Measurements from ENCODE around the gene CDH4. TPM values are rescaled to one million over a fixed set of nuclear protein-coding genes. Genes with fewer than 3 reads are reported as not detected.

Gene CDH4
- total and polyA plus RNA-seq, 3 experiments from 2014 or later: 0.22 TPM; not detected in 2

DNA sequence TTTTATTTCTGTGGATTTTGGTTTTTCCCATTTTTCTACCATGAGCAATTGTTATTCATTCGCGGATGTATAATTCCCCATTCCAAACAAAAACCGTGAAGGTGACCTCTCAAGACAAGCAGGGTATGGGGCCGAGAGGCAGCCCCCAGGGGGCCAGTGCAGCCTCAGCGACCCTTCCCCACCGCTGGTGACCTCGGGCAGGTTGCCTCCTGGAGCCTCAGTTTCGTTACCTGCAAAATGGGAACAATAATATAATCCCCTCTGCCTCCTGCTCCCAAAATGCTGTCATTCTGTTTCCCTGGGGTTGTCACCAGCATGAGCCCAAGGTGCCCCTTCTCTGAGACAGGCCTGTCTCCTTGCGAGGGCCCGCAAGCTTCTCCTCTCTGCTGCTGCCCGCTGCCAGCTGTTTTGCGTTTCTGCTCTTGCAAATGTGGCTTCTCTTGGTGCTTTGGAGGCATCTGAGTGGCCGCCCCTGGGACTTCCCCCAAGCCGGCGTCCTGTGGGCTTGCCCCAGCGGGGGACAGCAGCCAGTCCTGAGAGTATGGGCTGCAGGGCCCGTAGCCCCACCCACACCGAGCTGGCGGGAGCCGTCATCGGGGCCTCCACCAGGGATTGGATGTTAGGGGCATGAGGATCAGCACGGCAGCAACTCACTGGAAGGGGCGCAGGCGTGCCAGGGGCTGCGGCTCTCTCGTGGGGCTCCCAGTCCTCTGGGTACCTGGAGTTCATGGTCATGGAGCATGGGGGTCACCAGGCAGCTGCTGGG lies 651.7 kb downstream of the CDH4 start:
- ChIA-PET POLR2A (no interaction called here), CTCF (no interaction called here)
- no peaks in the 10 kb centered on the region for H3K36me3 Mint-ChIP-seq
- Histone ChIP-seq H3K4me3 (ENCODE audit: low read length) (no peak overlapping the region), H3K36me3 (ENCODE audit: insufficient read depth, low read length) (no peaks in the 10 kb centered on the region), H3K27me3 (ENCODE audit: insufficient read depth, low read length, poor library complexity, severe bottlenecking) (no peaks in the 10 kb centered on the region), H3K4me1 (ENCODE audit: insufficient read depth, low read length) (no peaks in the 10 kb centered on the region), H3K27ac (ENCODE audit: low read depth, low read length) (no peak overlapping the region), H3K9me3 (ENCODE audit: low read length) (no peaks in the 10 kb centered on the region)
- no peaks in the 10 kb centered on the region for H3K9me3 Mint-ChIP-seq
- DNase-seq: no peak
- peak overlapping the region in 1 of 8 donors; percentile 63 for H3K27ac Mint-ChIP-seq
- H3K4me1 Mint-ChIP-seq: no peaks in the 10 kb centered on the region
- H3K27me3 Mint-ChIP-seq: peaks cover 0 to 4% of the 10 kb centered on the region in 2 donors
- no peak overlapping the region for H3K4me3 Mint-ChIP-seq

DNA sequence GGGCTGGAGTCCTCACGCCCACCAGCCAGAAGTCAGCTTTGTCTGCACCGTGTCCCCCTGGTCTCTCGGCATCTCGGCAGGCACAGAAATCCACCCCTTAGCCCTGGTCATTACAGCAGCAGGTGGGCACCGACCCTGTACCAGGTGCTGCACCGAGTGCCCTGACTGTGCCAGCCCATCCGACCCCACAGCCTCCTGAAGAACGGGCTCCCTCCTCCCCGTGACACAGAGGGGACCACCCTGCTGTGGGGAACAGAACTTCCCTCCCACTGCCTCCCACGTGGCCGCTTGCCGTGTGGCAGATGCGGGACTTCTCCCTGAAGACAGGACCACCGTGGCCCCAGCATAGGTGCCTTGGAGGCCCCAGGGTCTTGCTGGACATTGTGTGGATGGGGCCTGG lies 652.4 kb downstream of the CDH4 start:
- H3K27ac ChIP-seq (ENCODE audit: low read depth, low read length): no peak overlapping the region
- Mint-ChIP-seq H3K27ac (no peak overlapping the region), H3K36me3 (no peaks in the 10 kb centered on the region)

DNA sequence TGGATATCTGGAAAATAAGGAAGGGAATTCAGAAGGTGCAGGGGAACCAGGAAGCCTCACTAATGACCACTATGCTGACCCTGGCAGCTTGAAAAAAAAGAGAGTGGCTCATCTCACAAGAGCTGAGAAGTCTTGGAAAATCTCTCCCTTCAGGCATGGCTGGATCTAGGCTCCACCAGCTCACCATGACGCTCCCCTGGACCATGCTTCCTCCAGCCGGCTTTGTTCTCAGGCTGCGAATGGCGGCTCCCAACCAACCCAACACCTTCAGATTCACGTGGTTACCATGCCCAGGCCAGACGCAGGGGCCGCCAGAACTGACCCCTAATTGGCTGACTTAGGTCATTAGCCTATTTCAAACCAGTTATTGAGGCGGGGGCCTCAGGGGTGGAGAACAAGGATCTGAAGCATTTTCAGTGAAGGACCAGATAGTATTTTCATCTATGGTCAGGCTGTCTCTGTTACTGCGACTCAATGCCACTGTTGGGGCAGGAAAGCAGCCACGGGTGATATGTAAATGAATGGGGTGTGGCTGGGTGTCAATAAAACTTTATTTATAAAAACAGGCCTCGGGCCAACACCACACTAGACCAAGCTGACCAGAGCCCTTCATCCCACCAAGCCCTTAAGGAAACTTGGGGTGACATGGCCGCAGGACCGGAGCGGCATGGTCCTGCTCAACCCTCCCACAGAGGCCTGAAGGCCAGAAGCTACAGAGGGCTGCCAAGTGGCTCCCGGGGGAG lies 653.9 kb downstream of the CDH4 start:
- Histone ChIP-seq H3K36me3 (ENCODE audit: insufficient read depth, low read length) (no peaks in the 10 kb centered on the region), H3K27me3 (ENCODE audit: insufficient read depth, low read length, poor library complexity, severe bottlenecking) (no peaks in the 10 kb centered on the region), H3K9me3 (ENCODE audit: low read length) (no peaks in the 10 kb centered on the region), H3K27ac (ENCODE audit: low read depth, low read length) (no peak overlapping the region), H3K4me1 (ENCODE audit: insufficient read depth, low read length) (no peaks in the 10 kb centered on the region), H3K4me3 (ENCODE audit: low read length) (no peak overlapping the region)
- H3K27ac Mint-ChIP-seq: no peak overlapping the region
- H3K9me3 Mint-ChIP-seq: no peaks in the 10 kb centered on the region
- peaks cover 0 to 4% of the 10 kb centered on the region in 2 donors for H3K27me3 Mint-ChIP-seq
- no peak overlapping the region for H3K4me3 Mint-ChIP-seq
- ChIA-PET CTCF (no interaction called here), POLR2A (no interaction called here)
- no peaks in the 10 kb centered on the region for H3K4me1 Mint-ChIP-seq
- DNase-seq: no peak
- no peaks in the 10 kb centered on the region for H3K36me3 Mint-ChIP-seq

More for the DNA sequence above, 652.4 kb downstream of the CDH4 start:
- Histone ChIP-seq H3K4me1 (ENCODE audit: insufficient read depth, low read length) (no peaks in the 10 kb centered on the region), H3K36me3 (ENCODE audit: insufficient read depth, low read length) (no peaks in the 10 kb centered on the region), H3K4me3 (ENCODE audit: low read length) (no peak overlapping the region), H3K9me3 (ENCODE audit: low read length) (no peaks in the 10 kb centered on the region), H3K27me3 (ENCODE audit: insufficient read depth, low read length, poor library complexity, severe bottlenecking) (no peaks in the 10 kb centered on the region)
- POLR2A ChIA-PET: no interaction called here
- Mint-ChIP-seq H3K4me3 (no peak overlapping the region), H3K4me1 (no peaks in the 10 kb centered on the region), H3K27me3 (peaks cover 0 to 4% of the 10 kb centered on the region in 2 donors), H3K9me3 (no peaks in the 10 kb centered on the region)
- CTCF ChIA-PET: no interaction called here
- peak in 1 of 5 donors; percentile 36 for DNase-seq

DNA sequence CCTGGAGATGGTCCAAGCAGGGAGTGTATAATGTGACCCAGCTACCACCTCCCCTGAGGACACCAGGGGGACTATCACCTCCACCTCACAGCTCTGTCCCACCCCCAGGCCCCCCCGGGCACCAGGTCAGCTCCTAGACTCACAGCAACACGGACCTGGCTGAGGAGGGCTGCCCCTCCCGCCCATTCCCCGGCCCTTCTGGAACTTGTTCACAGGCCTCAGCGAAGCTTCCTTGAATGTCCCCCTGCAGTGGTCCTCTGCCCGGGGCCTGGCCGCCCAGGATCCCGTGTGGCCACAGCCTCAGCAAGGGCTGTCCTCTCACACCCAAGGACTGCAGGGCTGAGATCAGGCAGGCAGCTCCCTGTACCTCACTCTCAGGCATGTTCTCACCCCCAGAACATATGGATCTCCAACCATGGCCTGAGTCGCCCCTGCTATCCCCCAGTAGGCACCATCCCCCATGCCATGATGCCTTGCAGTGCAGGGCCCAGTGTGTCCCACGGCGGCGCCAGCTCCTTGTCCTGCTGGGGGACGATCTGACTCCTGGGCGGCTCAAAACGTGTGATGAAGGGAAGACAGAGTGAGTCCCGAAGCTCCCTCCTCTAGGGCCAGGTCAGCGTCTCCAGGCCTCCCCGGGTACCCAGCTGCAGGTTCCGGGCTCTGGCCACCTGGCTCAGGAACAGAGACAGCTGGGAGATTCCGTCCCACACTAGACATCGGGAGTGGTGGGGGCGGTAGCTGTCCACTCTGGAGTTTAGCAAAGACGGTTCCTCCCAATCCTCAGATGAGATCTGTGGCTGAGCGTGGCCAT lies 655.2 kb downstream of the CDH4 start:
- Histone ChIP-seq H3K27me3 (ENCODE audit: insufficient read depth, low read length, poor library complexity, severe bottlenecking) (no peaks in the 10 kb centered on the region), H3K36me3 (ENCODE audit: insufficient read depth, low read length) (no peaks in the 10 kb centered on the region), H3K9me3 (ENCODE audit: low read length) (no peaks in the 10 kb centered on the region), H3K4me3 (ENCODE audit: low read length) (no peak overlapping the region), H3K27ac (ENCODE audit: low read depth, low read length) (no peak overlapping the region), H3K4me1 (ENCODE audit: insufficient read depth, low read length) (no peaks in the 10 kb centered on the region)
- H3K9me3 Mint-ChIP-seq: no peaks in the 10 kb centered on the region
- ChIA-PET CTCF (interaction anchor here (1.2 kb wide), 1 partner anchor 11 kb away, joined by 3 read pairs; no protein-coding TSS in a partner anchor), POLR2A (no interaction called here)
- H3K36me3 Mint-ChIP-seq: no peaks in the 10 kb centered on the region
- no peak overlapping the region for H3K4me3 Mint-ChIP-seq
- H3K27me3 Mint-ChIP-seq: no peaks in the 10 kb centered on the region
- H3K4me1 Mint-ChIP-seq: peaks cover 0 to 2% (median 0%) of the 10 kb centered on the region in 3 donors
- no peak overlapping the region for H3K27ac Mint-ChIP-seq
- no peak for DNase-seq

DNA sequence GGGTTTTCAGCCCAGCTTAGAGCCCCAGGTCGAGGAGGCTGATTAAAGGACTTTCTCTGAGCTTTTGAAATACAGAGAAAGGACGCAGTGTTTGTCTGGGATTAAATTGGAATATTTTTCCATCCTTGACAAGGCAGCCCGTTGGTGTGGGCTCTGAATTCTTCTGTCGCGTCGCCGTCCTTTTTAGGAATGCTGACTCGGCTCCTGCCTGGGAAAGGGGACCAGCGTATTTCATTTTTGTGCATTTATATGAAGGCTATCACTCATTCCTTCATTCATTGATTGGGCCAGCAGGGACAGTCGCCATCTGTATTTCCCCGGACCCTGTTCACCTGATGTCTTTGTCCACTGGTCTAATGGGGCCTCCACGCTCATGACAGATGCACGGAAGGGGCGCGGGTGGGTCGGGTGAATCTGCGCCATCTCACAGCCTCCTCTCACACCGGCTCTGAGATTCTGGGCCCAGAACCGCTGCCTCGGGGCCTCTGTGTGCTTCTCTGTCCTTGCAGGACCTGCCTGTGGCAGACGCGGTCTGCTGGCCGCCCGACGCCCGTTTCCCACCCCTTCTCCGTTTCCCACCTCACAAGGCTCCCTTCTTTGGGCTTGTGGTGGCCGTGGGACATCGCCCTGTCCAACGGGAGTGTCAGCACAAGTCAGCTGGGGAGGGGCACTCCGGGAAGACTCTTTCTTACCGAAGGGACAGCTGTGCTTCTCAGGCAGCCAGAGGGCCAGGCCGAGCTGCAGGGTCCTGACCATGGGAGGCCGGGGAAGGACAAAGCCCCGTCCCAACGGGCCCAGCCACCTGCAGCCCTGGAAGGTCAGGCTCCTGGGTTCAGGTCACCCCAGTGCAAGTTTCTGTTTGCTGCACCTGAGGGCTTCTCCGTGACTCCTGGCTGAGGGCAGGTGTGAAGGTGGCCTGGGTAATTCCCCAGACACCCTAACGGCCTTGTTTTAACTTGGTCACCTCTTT lies 656.3 kb downstream of the CDH4 start:
- ChIA-PET POLR2A (no interaction called here), CTCF (interaction anchor here (1.2 kb wide), 1 partner anchor 12 kb away, joined by 3 read pairs; no protein-coding TSS in a partner anchor)
- Histone ChIP-seq H3K36me3 (ENCODE audit: insufficient read depth, low read length) (no peaks in the 10 kb centered on the region), H3K27me3 (ENCODE audit: insufficient read depth, low read length, poor library complexity, severe bottlenecking) (no peaks in the 10 kb centered on the region), H3K9me3 (ENCODE audit: low read length) (no peaks in the 10 kb centered on the region), H3K4me3 (ENCODE audit: low read length) (no peak overlapping the region), H3K4me1 (ENCODE audit: insufficient read depth, low read length) (no peaks in the 10 kb centered on the region), H3K27ac (ENCODE audit: low read depth, low read length) (no peak overlapping the region)
- Mint-ChIP-seq H3K27me3 (no peaks in the 10 kb centered on the region), H3K4me3 (no peak overlapping the region), H3K4me1 (peaks cover 0 to 5% (median 0%) of the 10 kb centered on the region in 3 donors), H3K36me3 (no peaks in the 10 kb centered on the region), H3K9me3 (no peaks in the 10 kb centered on the region), H3K27ac (peak overlapping the region in 1 of 8 donors; percentile 47)
- DNase-seq: no peak

DNA sequence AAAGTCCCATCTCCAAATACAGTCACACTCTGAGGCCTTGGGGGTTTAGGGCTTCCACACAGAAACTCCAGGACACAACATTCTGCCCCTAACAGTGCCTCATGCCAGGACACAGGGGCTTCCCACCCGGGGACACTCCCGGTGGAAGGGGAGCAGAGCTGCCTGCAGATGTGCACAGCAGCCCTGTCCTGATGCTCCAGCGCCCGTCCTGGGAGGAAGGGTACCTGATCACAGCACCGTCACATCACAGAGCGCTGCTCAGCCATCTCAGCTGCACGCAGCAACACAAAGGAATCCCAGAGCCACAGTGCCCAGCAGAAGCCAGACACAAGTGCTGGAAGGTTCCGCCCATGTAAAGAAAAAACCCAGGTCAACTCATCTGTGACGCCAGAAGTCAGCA lies 657.0 kb downstream of the CDH4 start:
- peaks cover 0 to 5% (median 0%) of the 10 kb centered on the region in 3 donors for H3K4me1 Mint-ChIP-seq
- CTCF ChIA-PET: no interaction called here

DNA sequence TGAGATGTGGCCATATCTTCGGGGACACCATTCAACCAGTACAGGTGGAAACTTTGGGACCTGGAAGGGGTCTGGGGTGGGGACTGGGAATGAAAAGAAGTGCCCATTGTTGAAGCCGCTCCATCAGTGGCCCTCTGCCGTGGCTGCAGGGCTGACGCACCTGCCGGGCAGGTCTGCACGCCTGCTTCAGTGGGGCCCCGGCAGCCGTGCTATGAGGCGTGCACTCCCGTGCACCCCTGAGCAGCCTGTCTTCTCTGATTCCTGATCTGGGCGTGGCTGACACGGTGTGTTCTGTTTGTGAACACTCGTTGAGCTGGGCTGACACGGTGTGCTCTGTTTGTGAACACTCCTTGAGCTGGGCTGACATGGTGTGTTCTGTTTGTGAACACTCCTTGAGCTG lies 657.8 kb downstream of the CDH4 start:
- Histone ChIP-seq H3K36me3 (ENCODE audit: insufficient read depth, low read length) (no peaks in the 10 kb centered on the region), H3K9me3 (ENCODE audit: low read length) (no peaks in the 10 kb centered on the region), H3K4me3 (ENCODE audit: low read length) (no peak overlapping the region), H3K4me1 (ENCODE audit: insufficient read depth, low read length) (no peaks in the 10 kb centered on the region), H3K27ac (ENCODE audit: low read depth, low read length) (no peak overlapping the region), H3K27me3 (ENCODE audit: insufficient read depth, low read length, poor library complexity, severe bottlenecking) (no peaks in the 10 kb centered on the region)
- Mint-ChIP-seq H3K9me3 (no peaks in the 10 kb centered on the region), H3K27ac (no peak overlapping the region), H3K27me3 (peaks cover 0 to 8% of the 10 kb centered on the region in 2 donors), H3K36me3 (no peaks in the 10 kb centered on the region), H3K4me1 (peaks cover 0 to 5% (median 0%) of the 10 kb centered on the region in 3 donors), H3K4me3 (no peak overlapping the region)
- ChIA-PET CTCF (no interaction called here), POLR2A (no interaction called here)
- DNase-seq: no peak

More for the DNA sequence above, 657.0 kb downstream of the CDH4 start:
- H3K4me3 ChIP-seq (ENCODE audit: low read length): no peak overlapping the region
- POLR2A ChIA-PET: no interaction called here
- no peak overlapping the region for H3K27ac ChIP-seq (ENCODE audit: low read depth, low read length)
- no peaks in the 10 kb centered on the region for H3K9me3 ChIP-seq (ENCODE audit: low read length)
- no peaks in the 10 kb centered on the region for H3K36me3 ChIP-seq (ENCODE audit: insufficient read depth, low read length)
- H3K4me1 ChIP-seq (ENCODE audit: insufficient read depth, low read length): no peaks in the 10 kb centered on the region
- H3K36me3 Mint-ChIP-seq: no peaks in the 10 kb centered on the region
- H3K27ac Mint-ChIP-seq: no peak overlapping the region
- no peak for DNase-seq
- H3K4me3 Mint-ChIP-seq: no peak overlapping the region
- H3K27me3 Mint-ChIP-seq: peaks cover 0 to under 1% of the 10 kb centered on the region in 2 donors
- no peaks in the 10 kb centered on the region for H3K27me3 ChIP-seq (ENCODE audit: insufficient read depth, low read length, poor library complexity, severe bottlenecking)
- H3K9me3 Mint-ChIP-seq: no peaks in the 10 kb centered on the region
